GM21723 (cell line): ENCODE data around the gene ZBTB1.
"Not testable (repeated sequence)": the region's sequence is repeated elsewhere in the genome, so short reads cannot be mapped to it uniquely, and the experiment has no call there.

Experiments used
- ATAC-seq: cut with Tn5 transposase; IDR thresholded peaks from one replicate; pipeline ENCODE4 v1.9.1; 2021; ENCODE audit warnings: mild to moderate bottlenecking, moderate library complexity; ENCODE audit not compliant: unreplicated experiment

The ZBTB1 gene

GRCh38 chr14:64563696-64564095 is 59.1 kb downstream of the ZBTB1 start:
- no peak for ATAC-seq

GRCh38 chr14:64566651-64567122 is 62.1 kb downstream of the ZBTB1 start:
- ATAC-seq = no peak

- ATAC-seq = no peak
Measured at GRCh38 chr14:64569138-64569631, 64.6 kb downstream of the ZBTB1 start.

- not testable (repeated sequence) for ATAC-seq
Measured at GRCh38 chr14:64569646-64570045, 65.1 kb downstream of the ZBTB1 start.

DNA sequence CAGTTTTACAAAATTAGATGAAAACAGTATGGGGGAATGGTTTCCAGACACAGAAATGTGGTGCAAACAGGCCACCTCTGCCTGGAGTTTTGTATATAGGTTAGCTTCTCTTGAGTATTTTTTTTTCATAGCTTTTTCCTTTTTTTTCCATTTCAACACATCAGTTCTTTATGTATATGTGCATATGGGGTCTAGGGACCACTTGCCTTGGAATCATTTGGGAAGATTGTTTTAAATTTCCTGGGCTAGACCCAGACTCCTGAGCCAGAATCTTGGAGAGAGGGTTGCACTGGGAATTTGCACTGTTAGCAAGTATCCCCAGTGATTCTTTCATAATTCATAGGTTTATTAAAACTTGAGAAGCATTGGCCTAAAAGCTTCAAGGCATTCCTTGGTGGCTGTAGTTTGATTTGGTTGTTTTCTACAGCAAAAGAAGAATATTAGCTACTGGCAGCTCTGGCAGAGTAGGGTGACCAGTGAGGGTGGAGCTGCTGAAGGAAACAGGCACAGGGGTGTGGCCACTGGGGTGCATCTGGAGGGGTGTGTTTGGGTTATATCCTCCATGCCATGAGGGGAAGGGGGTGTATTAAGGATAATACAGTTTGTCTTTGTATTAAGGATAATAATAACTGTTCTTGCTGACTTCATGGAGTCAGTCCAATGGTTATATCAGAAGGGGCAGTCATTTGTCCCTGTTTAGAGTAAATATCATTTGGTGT is 68.0 kb downstream of the ZBTB1 start:
- no peak for ATAC-seq

GRCh38 chr14:64573109-64573508 is 68.5 kb downstream of the ZBTB1 start:
- no peak for ATAC-seq
